H9 (cell line): ENCODE data around the gene PCDH9. TPM values are rescaled to one million over a fixed set of nuclear protein-coding genes. Genes with fewer than 3 reads are reported as not detected.

ENCODE experiments used
- DNase-seq: peaks from one replicate; pipeline ENCODE4 v3.0.0-alpha.2; 2017
- H2AFZ ChIP-seq: one replicate; pipeline ENCODE4 v1.6.1; 2013; ENCODE audit warnings: mild to moderate bottlenecking, low read length, control low read depth, moderate library complexity
- H2AK5ac ChIP-seq: 2 replicates; pipeline ENCODE4 v1.6.1; 2013; ENCODE audit warnings: low read length, control low read depth, mixed read lengths; ENCODE audit not compliant: insufficient read length
- H2BK120ac ChIP-seq: one replicate; pipeline ENCODE4 v1.6.1; 2013; ENCODE audit warnings: low read depth, mild to moderate bottlenecking, low read length, control low read depth, inconsistent platforms; ENCODE audit not compliant: poor library complexity, severe bottlenecking
- H2BK12ac ChIP-seq: 2 replicates; pipeline ENCODE4 v1.6.1; 2013; ENCODE audit warnings: low read length, control low read depth, mixed read lengths, low read depth; ENCODE audit not compliant: insufficient read length
- H2BK15ac ChIP-seq: 2 replicates; pipeline ENCODE4 v1.6.1; 2013; ENCODE audit warnings: low read depth, low read length, control low read depth
- H2BK20ac ChIP-seq: one replicate; pipeline ENCODE4 v1.6.1; 2013; ENCODE audit warnings: low read depth, mild to moderate bottlenecking, low read length, control low read depth, inconsistent platforms; ENCODE audit not compliant: poor library complexity, severe bottlenecking
- H2BK5ac ChIP-seq: 2 replicates; pipeline ENCODE4 v1.6.1; 2013; ENCODE audit warnings: low read length, control low read depth, mixed read lengths; ENCODE audit not compliant: insufficient read length
- H3K14ac ChIP-seq: 2 replicates; pipeline ENCODE4 v1.6.1; 2013; ENCODE audit warnings: low read length, control low read depth; ENCODE audit not compliant: insufficient read depth
- H3K18ac ChIP-seq: 2 replicates; pipeline ENCODE4 v1.6.1; 2013; ENCODE audit warnings: low read depth, mild to moderate bottlenecking, mixed read lengths, low read length, control low read depth; ENCODE audit not compliant: insufficient read length
- H3K23ac ChIP-seq: 2 replicates; pipeline ENCODE4 v1.6.1; 2013; ENCODE audit warnings: low read length, control low read depth, mixed read lengths, low read depth; ENCODE audit not compliant: insufficient read length
- H3K23me2 ChIP-seq: 2 replicates; pipeline ENCODE4 v1.6.1; 2013; ENCODE audit warnings: low read depth, mild to moderate bottlenecking, mixed read lengths, low read length, control low read depth; ENCODE audit not compliant: insufficient read length, poor library complexity, severe bottlenecking
- H3K27ac ChIP-seq: 2 replicates; pipeline ENCODE4 v1.5.1; 2013; ENCODE audit warnings: low read length, control low read depth, mixed read lengths, low read depth; ENCODE audit not compliant: insufficient read length
- H3K27me3 ChIP-seq: 2 replicates; pipeline ENCODE4 v1.6.1; 2013; ENCODE audit warnings: low read length, control low read depth, inconsistent platforms; ENCODE audit not compliant: insufficient read depth
- H3K4ac ChIP-seq: 2 replicates; pipeline ENCODE4 v1.6.1; 2013; ENCODE audit warnings: low read depth, mild to moderate bottlenecking, control low read depth, inconsistent platforms, low read length, moderate library complexity
- H3K4me1 ChIP-seq: 2 replicates; pipeline ENCODE4 v1.6.1; 2013; ENCODE audit warnings: low read length, control low read depth, inconsistent platforms; ENCODE audit not compliant: insufficient read depth
- H3K4me2 ChIP-seq: 2 replicates; pipeline ENCODE4 v1.6.1; 2013; ENCODE audit warnings: low read length, control low read depth, mixed read lengths; ENCODE audit not compliant: insufficient read length, insufficient read depth
- H3K56ac ChIP-seq: 2 replicates; pipeline ENCODE4 v1.6.1; 2013; ENCODE audit warnings: low read depth, mild to moderate bottlenecking, mixed read lengths, low read length, control low read depth; ENCODE audit not compliant: insufficient read length
- H3K79me1 ChIP-seq: 2 replicates; pipeline ENCODE4 v1.6.1; 2013; ENCODE audit warnings: low read depth, mild to moderate bottlenecking, moderate library complexity, low read length, control low read depth, inconsistent platforms; ENCODE audit not compliant: insufficient read depth, poor library complexity, severe bottlenecking
- H3K79me2 ChIP-seq: 2 replicates; pipeline ENCODE4 v1.6.1; 2013; ENCODE audit warnings: low read length, control low read depth, inconsistent platforms; ENCODE audit not compliant: insufficient read depth
- H3K9ac ChIP-seq: 2 replicates; pipeline ENCODE4 v1.6.1; 2013; ENCODE audit warnings: low read length, control low read depth, mixed read lengths; ENCODE audit not compliant: insufficient read length; ENCODE audit errors: extremely low read depth
- H3K9me3 ChIP-seq: one replicate; pipeline ENCODE4 v1.6.1; 2013; ENCODE audit warnings: low read depth, low read length, inconsistent platforms; ENCODE audit not compliant: control insufficient read depth
- H3T11ph ChIP-seq: one replicate; pipeline ENCODE4 v1.6.1; 2013; ENCODE audit warnings: mild to moderate bottlenecking, low read length, control low read depth, inconsistent platforms
- H4K20me1 ChIP-seq: one replicate; pipeline ENCODE4 v1.6.1; 2013; ENCODE audit not compliant: control insufficient read depth, insufficient read length, insufficient read depth
- H4K5ac ChIP-seq: 2 replicates; pipeline ENCODE4 v1.6.1; 2013; ENCODE audit warnings: low read depth, mild to moderate bottlenecking, mixed read lengths, low read length, control low read depth; ENCODE audit not compliant: insufficient read length
- H4K8ac ChIP-seq: replicated peaks from 2 replicates; pipeline ENCODE4 v1.6.1; 2013; ENCODE audit warnings: low read length, control low read depth, mixed read lengths, low read depth; ENCODE audit not compliant: insufficient read length
- H4K91ac ChIP-seq: 2 replicates; pipeline ENCODE4 v1.6.1; 2013; ENCODE audit warnings: low read depth, mild to moderate bottlenecking, moderate library complexity, mixed read lengths, low read length, control low read depth; ENCODE audit not compliant: insufficient read length
- H3K27ac Mint-ChIP-seq, 3 experiments: 2 replicates in 2 of 3; 3 replicates in 1 of 3; pipeline ENCODE4 v1.8.0; 2020 to 2021; ENCODE audit warnings: mixed read lengths in 3 of 3, mild to moderate bottlenecking in 1 of 3, moderate library complexity in 1 of 3
- H3K27me3 Mint-ChIP-seq: 2 replicates; pipeline ENCODE4 v1.8.0; 2021; ENCODE audit warnings: low read depth, mild to moderate bottlenecking, moderate library complexity, mixed read lengths
- H3K36me3 Mint-ChIP-seq, 3 experiments: 2 replicates in 2 of 3; 3 replicates in 1 of 3; pipeline ENCODE4 v1.8.0; 2020 to 2021; ENCODE audit warnings: low read depth in 3 of 3, mixed read lengths in 3 of 3; ENCODE audit not compliant: insufficient read depth in 1 of 3
- H3K4me1 Mint-ChIP-seq, 2 experiments: 2 replicates each; pipeline ENCODE4 v1.8.0; 2020; ENCODE audit warnings: mixed read lengths in 2 of 2
- H3K4me3 Mint-ChIP-seq, 2 experiments: 2 replicates in 1 of 2; 3 replicates in 1 of 2; pipeline ENCODE4 v1.8.0; 2020 to 2021; ENCODE audit warnings: mild to moderate bottlenecking in 2 of 2, mixed read lengths in 2 of 2, moderate library complexity in 1 of 2
- H3K9me3 Mint-ChIP-seq, 2 experiments: 2 replicates in 1 of 2; 3 replicates in 1 of 2; pipeline ENCODE4 v1.8.0; 2020; ENCODE audit warnings: mild to moderate bottlenecking in 2 of 2, mixed read lengths in 2 of 2, moderate library complexity in 1 of 2
- WGBS: extraction: QIAGEN DNeasy Blood & Tissue Kit; methylation state at CpG from one replicate; pipeline ENCODE4 v1.1.7; 2013; ENCODE audit warnings: missing lambda C conversion rate, low lambda C conversion rate, mixed read lengths; ENCODE audit not compliant: insufficient read length; ENCODE audit errors: extremely low coverage; 5-methylcytosine and 5-hydroxymethylcytosine counted together
- total RNA-seq: library from RNA; stranded (reverse); gene quantifications from 2 replicates; pipeline ENCODE4 v1.2.1, GENCODE V29; 2021
- TF ChIP-seq, protein P1 (sequence below): fragments of 200-600 bp; sonication (generic); conservative IDR thresholded peaks from 3 replicates; pipeline ENCODE4 v1.8.0; 2021; ENCODE audit warnings: antibody characterized with exemption, mild to moderate bottlenecking

PCDH9 gene
- total RNA-seq, 1 experiment from 2014 or later, result 0.11 TPM

DNA sequence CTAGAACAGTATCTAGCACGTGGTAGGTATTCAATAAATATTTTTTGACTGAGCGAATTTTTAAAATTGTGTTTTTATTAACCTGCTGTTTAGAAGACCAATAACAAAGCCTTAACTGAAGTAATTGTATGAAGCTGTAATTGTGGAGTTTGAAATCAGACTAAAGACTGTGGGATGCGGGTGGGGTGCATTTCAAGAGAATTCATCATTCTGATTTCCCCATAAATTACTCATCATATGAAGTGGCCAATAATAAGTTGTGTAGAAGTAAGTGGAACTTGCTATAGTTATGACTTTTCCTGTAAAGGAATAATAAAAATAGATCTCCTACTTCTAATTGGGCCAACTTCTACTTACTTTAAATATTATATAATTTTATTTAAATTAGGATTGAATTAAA, 449.3 kb downstream of the PCDH9 start:
- H3K9me3 ChIP-seq, result no peaks in the 10 kb centered on the region
- no peaks in the 10 kb centered on the region for H3K23me2 ChIP-seq
- no peak overlapping the region for H3K18ac ChIP-seq
- no peaks in the 10 kb centered on the region for H3K4me1 ChIP-seq
- H3K14ac ChIP-seq, result no peak overlapping the region
- H4K91ac ChIP-seq, result no peak overlapping the region
- no peak overlapping the region for H3K56ac ChIP-seq
- Mint-ChIP-seq H3K4me1 (no peaks in the 10 kb centered on the region), H3K36me3 (0 out of 7 replicates have a peak, but pooled peaks cover 0 to 2% (median 0%) of the 10 kb centered on the region in 3 experiments), H3K9me3 (no peaks in the 10 kb centered on the region; a peak in 1 of 5 replicates), H3K27me3 (no peaks in the 10 kb centered on the region), H3K4me3 (no peak overlapping the region), H3K27ac (no peak overlapping the region)
- no peak for DNase-seq
- H3K79me2 ChIP-seq, result no peaks in the 10 kb centered on the region
- H2AFZ ChIP-seq, result no peak overlapping the region
- H2BK12ac ChIP-seq, result no peak overlapping the region
- no peak overlapping the region for H3K4ac ChIP-seq
- no peak overlapping the region for H3K4me2 ChIP-seq
- TF ChIP-seq, protein P1, sequence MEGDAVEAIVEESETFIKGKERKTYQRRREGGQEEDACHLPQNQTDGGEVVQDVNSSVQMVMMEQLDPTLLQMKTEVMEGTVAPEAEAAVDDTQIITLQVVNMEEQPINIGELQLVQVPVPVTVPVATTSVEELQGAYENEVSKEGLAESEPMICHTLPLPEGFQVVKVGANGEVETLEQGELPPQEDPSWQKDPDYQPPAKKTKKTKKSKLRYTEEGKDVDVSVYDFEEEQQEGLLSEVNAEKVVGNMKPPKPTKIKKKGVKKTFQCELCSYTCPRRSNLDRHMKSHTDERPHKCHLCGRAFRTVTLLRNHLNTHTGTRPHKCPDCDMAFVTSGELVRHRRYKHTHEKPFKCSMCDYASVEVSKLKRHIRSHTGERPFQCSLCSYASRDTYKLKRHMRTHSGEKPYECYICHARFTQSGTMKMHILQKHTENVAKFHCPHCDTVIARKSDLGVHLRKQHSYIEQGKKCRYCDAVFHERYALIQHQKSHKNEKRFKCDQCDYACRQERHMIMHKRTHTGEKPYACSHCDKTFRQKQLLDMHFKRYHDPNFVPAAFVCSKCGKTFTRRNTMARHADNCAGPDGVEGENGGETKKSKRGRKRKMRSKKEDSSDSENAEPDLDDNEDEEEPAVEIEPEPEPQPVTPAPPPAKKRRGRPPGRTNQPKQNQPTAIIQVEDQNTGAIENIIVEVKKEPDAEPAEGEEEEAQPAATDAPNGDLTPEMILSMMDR, result no peak
- no peak overlapping the region for H3K23ac ChIP-seq
- H2BK120ac ChIP-seq, result no peak overlapping the region
- H4K20me1 ChIP-seq, result no peaks in the 10 kb centered on the region
- H2BK20ac ChIP-seq, result no peak overlapping the region
- H4K5ac ChIP-seq, result no peak overlapping the region
- H2AK5ac ChIP-seq, result no peak overlapping the region
- no peak overlapping the region for H2BK5ac ChIP-seq
- no peak overlapping the region for H3T11ph ChIP-seq
- H3K9ac ChIP-seq, result no peak overlapping the region
- H2BK15ac ChIP-seq, result no peak overlapping the region
- H3K79me1 ChIP-seq, result no peaks in the 10 kb centered on the region
- H3K27ac ChIP-seq, result no peak overlapping the region
- no peak overlapping the region for H4K8ac ChIP-seq
- WGBS, result no CpG with 5 or more reads among the region's 3 CpGs
- no peaks in the 10 kb centered on the region for H3K27me3 ChIP-seq
